Large intestine (tissue), 3 donors: Measurements from ENCODE around the gene CD48. TPM values are rescaled to one million over a fixed set of nuclear protein-coding genes. Genes with fewer than 3 reads are reported as not detected.
"Not testable (repeated sequence)": the region's sequence is repeated elsewhere in the genome, so short reads cannot be mapped to it uniquely, and the experiment has no call there.

Source experiments
- DNase-seq, 2 donors: peaks; one replicate each; pipeline versions ENCODE4 v3.0.0 to v3.0.0-alpha.2; 2013
- H3K27ac ChIP-seq: one replicate; pipeline ENCODE4 v1.5.1; 2013; ENCODE audit warnings: low read length
- H3K27me3 ChIP-seq: 2 replicates; pipeline ENCODE4 v1.6.1; 2013; ENCODE audit warnings: low read length; ENCODE audit not compliant: control insufficient read depth, insufficient read depth
- H3K36me3 ChIP-seq: 2 replicates; pipeline ENCODE4 v1.6.1; 2013; ENCODE audit warnings: low read length; ENCODE audit not compliant: control insufficient read depth, insufficient read depth
- H3K4me1 ChIP-seq: one replicate; pipeline ENCODE4 v1.6.1; 2013; ENCODE audit warnings: low read length; ENCODE audit not compliant: control insufficient read depth, insufficient read depth
- H3K4me3 ChIP-seq: one replicate; pipeline ENCODE4 v1.5.1; 2013; ENCODE audit warnings: low read length
- H3K9me3 ChIP-seq: one replicate; pipeline ENCODE4 v1.6.1; 2013; ENCODE audit warnings: mild to moderate bottlenecking, low read depth, low read length, moderate library complexity; ENCODE audit not compliant: control insufficient read depth
- WGBS: methylation state at CpG from one replicate; pipeline ENCODE4 v1.1.5; 2013; ENCODE audit warnings: low lambda C conversion rate; ENCODE audit not compliant: insufficient coverage; 5-methylcytosine and 5-hydroxymethylcytosine counted together
- polyA plus RNA-seq: library from polyadenylated mRNA; unstranded; fragments of 120-200 nt; gene quantifications from one replicate; pipeline ENCODE4 v1.2.1, GENCODE V29; 2013

CD48 gene
- polyA plus RNA-seq, 1 donor: 8.6 TPM

- WGBS: 100% methylated on average over 1 of the region's 1 CpG
These were observed 4.4 kb upstream of the CD48 start for GRCh38 chr1:160716013-160716412.

GRCh38 chr1:160714034-160714648, 2.5 kb upstream of the CD48 start:
- H3K36me3 ChIP-seq, H3K27ac ChIP-seq, H3K4me1 ChIP-seq, H3K4me3 ChIP-seq, DNase-seq, H3K9me3 ChIP-seq, H3K27me3 ChIP-seq: not testable (repeated sequence)
- no CpG with 5 or more reads among the region's 5 CpGs for WGBS

More at GRCh38 chr1:160716013-160716412, 4.4 kb upstream of the CD48 start:
- no peak overlapping the region for H3K4me3 ChIP-seq
- no peaks in the 10 kb centered on the region for H3K4me1 ChIP-seq
- no peak for DNase-seq
- no peaks in the 10 kb centered on the region for H3K9me3 ChIP-seq
- peaks cover 3% of the 10 kb centered on the region for H3K27me3 ChIP-seq
- no peaks in the 10 kb centered on the region for H3K36me3 ChIP-seq
- H3K27ac ChIP-seq: no peak overlapping the region

- Histone ChIP-seq H3K36me3 (no peaks in the 10 kb centered on the region), H3K27me3 (peaks cover 3% of the 10 kb centered on the region), H3K4me1 (no peaks in the 10 kb centered on the region), H3K27ac (no peak overlapping the region), H3K9me3 (no peaks in the 10 kb centered on the region), H3K4me3 (no peak overlapping the region)
- WGBS: 92% methylated on average over 1 of the region's 1 CpG
- DNase-seq: no peak
These were observed 1.5 kb upstream of the CD48 start for GRCh38 chr1:160713161-160713560.

- no CpG with 5 or more reads among the region's 5 CpGs for WGBS
- H3K27ac ChIP-seq, DNase-seq, H3K27me3 ChIP-seq, H3K9me3 ChIP-seq, H3K4me3 ChIP-seq, H3K4me1 ChIP-seq, H3K36me3 ChIP-seq: not testable (repeated sequence)
These were observed 981 bp upstream of the CD48 start for GRCh38 chr1:160712525-160713080.

- Histone ChIP-seq H3K4me3 (peak overlapping the region; percentile 16), H3K27me3 (peaks cover 6% of the 10 kb centered on the region), H3K36me3 (no peaks in the 10 kb centered on the region), H3K9me3 (no peaks in the 10 kb centered on the region), H3K27ac (no peak overlapping the region), H3K4me1 (no peaks in the 10 kb centered on the region)
- no CpG with 5 or more reads among the region's 2 CpGs for WGBS
- no peak for DNase-seq
These were observed 383 bp downstream of the CD48 start for GRCh38 chr1:160711276-160711601.

- Histone ChIP-seq H3K4me3 (peak overlapping the region; percentile 16), H3K4me1 (no peaks in the 10 kb centered on the region), H3K27me3 (peaks cover 6% of the 10 kb centered on the region), H3K36me3 (no peaks in the 10 kb centered on the region), H3K9me3 (no peaks in the 10 kb centered on the region), H3K27ac (no peak overlapping the region)
- whole genome bisulfite sequencing: no CpG with 5 or more reads among the region's 4 CpGs
- DNase-seq: no peak
These were observed 937 bp downstream of the CD48 start for GRCh38 chr1:160710517-160711252.

- H3K9me3 ChIP-seq: no peaks in the 10 kb centered on the region
- no peak overlapping the region for H3K27ac ChIP-seq
- no CpG with 5 or more reads among the region's 1 CpG for WGBS
- H3K4me3 ChIP-seq: no peak overlapping the region
- H3K36me3 ChIP-seq: no peaks in the 10 kb centered on the region
- DNase-seq: no peak
- peaks cover 6% of the 10 kb centered on the region for H3K27me3 ChIP-seq
- H3K4me1 ChIP-seq: no peaks in the 10 kb centered on the region
These were observed 1.9 kb downstream of the CD48 start for GRCh38 chr1:160709715-160710114.

- Histone ChIP-seq H3K4me3 (no peak overlapping the region), H3K9me3 (no peaks in the 10 kb centered on the region), H3K27ac (no peak overlapping the region), H3K27me3 (peaks cover 4% of the 10 kb centered on the region), H3K4me1 (no peaks in the 10 kb centered on the region), H3K36me3 (no peaks in the 10 kb centered on the region)
- no CpG with 5 or more reads among the region's 4 CpGs for WGBS
- no peak for DNase-seq
These were observed 2.8 kb downstream of the CD48 start for GRCh38 chr1:160708801-160709200.

- Histone ChIP-seq H3K27ac (no peak overlapping the region), H3K27me3 (peaks cover 4% of the 10 kb centered on the region), H3K4me1 (no peaks in the 10 kb centered on the region), H3K4me3 (no peak overlapping the region), H3K9me3 (no peaks in the 10 kb centered on the region), H3K36me3 (no peaks in the 10 kb centered on the region)
- 95% methylated on average over 2 of the region's 4 CpGs for WGBS
- no peak for DNase-seq
These were observed 3.5 kb downstream of the CD48 start for GRCh38 chr1:160708118-160708517.

- H3K36me3 ChIP-seq: no peaks in the 10 kb centered on the region
- no peak overlapping the region for H3K4me3 ChIP-seq
- 87% methylated on average over 6 of the region's 8 CpGs for WGBS
- no peaks in the 10 kb centered on the region for H3K4me1 ChIP-seq
- no peak for DNase-seq
- no peaks in the 10 kb centered on the region for H3K9me3 ChIP-seq
- H3K27me3 ChIP-seq: peaks cover 4% of the 10 kb centered on the region
- H3K27ac ChIP-seq: no peak overlapping the region
These were observed 4.2 kb downstream of the CD48 start for GRCh38 chr1:160707236-160708064.
